Skeletal muscle cell (primary cell): ENCODE results near the gene HLA-A.
"Not testable (repeated sequence)": the region's sequence is repeated elsewhere in the genome, so short reads cannot be mapped to it uniquely, and the experiment has no call there.

Experiments used
- DNase-seq: peaks from one replicate; pipeline ENCODE4 v3.0.0-alpha.2; 2010; ENCODE audit warnings: low read depth
- H3K4me3 ChIP-seq: 2 replicates; pipeline ENCODE4 v1.5.1; 2011; ENCODE audit warnings: low read depth, mild to moderate bottlenecking, control low read depth, low read length, moderate library complexity

Gene HLA-A

DNA sequence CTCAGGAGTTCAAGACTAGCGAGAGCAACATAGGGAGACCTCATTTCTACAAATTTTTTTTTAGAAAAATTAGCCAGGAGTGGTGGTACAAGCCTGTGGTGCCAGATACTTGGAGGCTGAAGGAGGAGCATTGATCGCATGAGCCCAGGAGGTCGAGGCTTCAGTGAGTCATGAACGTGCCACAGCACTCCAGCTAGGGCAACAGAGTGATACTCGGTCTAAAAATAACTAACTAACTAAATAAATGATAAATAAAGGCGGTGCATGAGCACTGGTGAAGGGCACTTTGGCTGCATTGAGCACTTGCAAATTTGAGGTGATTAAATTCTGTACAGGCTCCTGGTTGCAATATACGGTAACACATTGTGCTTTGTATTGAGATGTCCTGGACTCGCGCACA is 13.5 kb downstream of the HLA-A start:
- no peak for DNase-seq
- H3K4me3 ChIP-seq, result no peak overlapping the region

DNA sequence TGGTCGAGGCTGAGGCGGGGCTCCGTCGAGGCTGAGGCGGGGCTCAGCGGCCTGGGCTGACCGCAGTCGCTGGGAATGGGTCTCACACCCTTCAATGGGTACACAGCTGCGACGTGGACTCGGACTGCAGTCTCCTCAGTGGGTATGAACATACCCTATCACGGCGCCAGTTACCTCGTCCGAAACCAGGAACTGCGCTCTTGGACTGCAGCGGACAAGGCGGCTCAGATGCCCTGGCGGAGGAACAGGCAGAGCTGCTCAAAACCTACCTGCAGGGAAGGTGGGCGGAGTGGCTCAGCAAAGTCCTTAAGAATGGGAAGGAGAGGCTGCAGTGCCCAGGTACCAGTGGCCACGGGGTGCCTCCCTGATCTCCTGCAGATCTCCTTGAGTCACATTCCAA is 14.2 kb downstream of the HLA-A start:
- no peak for DNase-seq
- no peak overlapping the region for H3K4me3 ChIP-seq

DNA sequence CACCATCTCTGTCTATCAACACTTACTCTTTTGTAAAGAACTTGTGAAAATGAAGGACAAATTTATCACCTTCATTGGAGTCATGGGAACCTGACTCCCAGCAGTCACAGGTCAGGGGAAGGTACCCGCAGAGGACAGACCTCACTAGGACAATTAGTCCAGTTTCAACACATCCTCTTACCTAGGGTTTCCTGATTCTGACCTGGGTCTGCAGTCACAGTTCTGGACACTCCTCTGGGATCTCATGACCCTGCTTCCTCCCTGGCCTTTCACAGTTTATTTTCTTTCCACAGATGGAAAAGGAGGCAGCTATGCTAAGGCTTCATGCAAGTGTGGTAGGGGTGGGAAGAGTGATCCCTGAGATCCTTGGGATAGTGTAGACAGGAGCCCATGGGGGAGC is 15.7 kb downstream of the HLA-A start:
- DNase-seq, result no peak
- no peak overlapping the region for H3K4me3 ChIP-seq

DNA sequence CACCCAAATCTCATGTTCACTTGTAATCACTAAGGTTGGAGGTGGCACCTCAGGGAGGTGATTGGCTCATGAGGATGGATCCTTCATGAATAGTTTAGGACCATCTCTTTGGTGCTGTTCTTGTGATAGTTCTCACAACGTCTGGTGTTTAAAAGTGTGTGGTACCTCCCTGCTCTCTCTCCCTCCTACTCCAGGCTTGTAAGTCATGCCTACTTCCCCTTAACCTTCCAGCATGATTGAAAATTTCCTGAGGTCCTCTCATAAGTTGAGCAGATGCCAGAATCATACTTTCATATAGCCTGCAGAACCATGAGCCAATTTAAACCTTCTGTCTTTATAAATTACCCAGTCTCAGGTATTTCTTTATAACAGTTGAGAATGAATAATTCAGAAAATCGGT is 16.6 kb downstream of the HLA-A start:
- H3K4me3 ChIP-seq, result no peak overlapping the region
- DNase-seq, result no peak

DNA sequence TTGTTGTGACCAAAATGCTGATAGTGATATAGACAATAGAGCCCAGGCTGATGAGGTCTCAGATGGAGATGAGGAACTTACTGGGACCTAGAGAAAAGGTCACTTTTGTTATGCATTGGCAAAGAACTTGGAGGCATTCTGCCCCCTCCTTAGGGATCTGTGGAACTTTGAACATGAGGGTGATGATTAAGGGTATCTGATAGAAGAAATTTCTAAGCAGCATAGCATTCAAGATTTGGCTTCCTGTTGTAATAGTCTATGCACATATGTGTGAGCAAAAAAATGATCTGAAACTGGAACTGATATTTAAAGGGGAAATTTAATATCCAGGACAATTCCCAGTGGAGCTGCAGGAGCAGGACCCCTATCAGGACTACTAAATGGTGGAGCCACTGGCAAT is 17.1 kb downstream of the HLA-A start:
- no peak overlapping the region for H3K4me3 ChIP-seq
- DNase-seq, result no peak

DNA sequence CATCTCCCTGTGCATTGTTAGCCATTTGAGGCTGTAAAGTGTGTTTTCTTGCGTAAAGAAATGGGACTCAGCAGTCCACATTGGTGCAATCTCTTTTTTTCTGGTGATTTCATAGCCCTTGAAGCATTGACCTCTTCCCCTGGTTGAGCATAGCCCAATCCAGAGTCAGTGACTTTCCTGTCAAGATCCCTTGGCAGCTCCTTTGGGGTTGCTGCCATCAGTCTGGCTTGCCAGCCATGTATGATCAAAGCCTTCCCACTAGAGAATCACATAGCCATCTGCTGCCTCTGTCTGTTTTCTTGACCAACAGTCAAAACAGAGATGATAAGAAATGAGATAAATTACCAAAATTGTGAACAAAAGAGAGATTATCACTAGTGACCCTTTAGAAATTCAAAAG is 19.6 kb downstream of the HLA-A start:
- no peak for DNase-seq
- no peak overlapping the region for H3K4me3 ChIP-seq

DNA sequence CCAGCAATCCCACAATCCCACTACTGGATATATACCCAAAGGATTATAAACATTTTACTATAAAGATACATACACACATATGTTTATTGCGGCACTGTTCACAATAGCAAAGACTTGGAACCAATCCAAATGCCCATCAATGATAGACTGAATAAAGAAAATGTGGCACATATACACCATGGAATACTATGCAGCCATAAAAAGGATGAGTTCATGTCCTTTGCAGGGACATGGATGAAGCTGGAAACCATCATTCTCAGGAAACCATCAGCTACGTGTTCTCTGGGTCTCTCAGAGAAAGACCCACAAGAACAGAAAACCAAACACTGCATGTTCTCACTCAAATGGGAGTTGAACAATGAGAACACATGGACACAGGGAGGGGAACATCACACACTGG is 21.4 kb downstream of the HLA-A start:
- not testable (repeated sequence) for DNase-seq, H3K4me3 ChIP-seq

DNA sequence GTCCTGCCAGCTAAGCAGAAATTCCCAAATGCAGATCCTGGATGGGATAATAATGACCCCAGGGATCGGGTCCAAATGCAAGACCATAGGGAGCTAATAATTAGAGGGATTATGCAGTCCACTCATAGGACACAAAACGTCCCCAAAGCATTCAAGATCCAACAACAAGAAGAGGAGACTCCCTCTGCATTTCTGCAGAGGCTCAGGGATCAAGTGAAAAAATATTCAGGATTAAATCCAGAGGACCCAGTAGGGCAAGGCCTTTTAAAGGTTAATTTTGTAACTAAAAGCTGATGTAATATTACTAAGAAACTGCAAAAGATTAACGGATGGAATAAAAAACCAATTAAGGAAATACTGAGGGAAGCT is 22.2 kb downstream of the HLA-A start:
- no peak overlapping the region for H3K4me3 ChIP-seq
- no peak for DNase-seq

DNA sequence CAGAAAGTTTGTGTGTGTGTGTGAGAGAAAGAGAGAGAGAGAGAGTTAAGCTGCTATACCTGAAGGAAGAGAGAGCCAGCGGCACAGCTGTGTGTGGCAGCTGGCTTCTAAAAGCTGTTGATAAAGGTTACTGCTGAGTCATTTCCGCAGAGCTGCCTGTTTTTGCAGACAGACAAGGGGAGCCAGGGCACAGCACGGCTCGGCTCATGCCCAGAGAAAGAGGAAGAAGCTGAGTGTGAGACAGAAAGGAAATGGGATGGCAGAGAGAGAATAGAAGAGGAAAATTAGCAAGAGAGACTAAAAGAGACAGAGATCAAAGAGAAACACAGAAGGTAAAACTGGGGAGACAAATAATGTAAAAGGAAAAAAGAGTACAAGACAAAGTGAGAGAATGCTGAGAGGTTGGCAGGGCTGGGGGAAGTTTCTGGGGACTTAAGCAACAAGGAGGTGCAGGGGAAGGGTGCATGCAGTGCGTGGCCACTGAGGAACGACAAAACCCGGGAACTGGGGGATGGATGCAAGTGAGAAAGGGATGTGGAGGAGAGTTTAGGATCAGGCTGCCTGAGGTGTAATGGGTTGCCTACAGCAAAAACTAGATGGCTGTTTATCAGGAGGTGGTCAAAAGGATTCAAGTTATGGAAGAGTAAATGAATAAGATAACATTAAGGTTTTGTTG is 22.7 kb downstream of the HLA-A start:
- peak; percentile 65 for DNase-seq
- peak overlapping the region; percentile 11 for H3K4me3 ChIP-seq

DNA sequence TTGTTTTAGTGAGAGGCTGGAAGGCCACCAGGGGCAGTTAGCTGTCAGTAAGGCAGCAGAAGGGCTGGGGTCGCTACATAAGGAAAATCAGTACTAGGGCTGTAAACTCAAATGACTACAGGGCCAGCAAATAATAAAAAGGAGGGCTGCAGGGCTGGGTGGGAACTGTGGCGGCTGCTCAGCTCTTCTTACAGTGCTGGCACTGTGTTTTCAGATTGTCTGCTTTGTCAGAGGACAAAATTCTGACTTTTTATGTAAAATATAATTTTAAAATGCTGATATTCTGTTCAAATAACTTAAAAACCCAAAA is 23.2 kb downstream of the HLA-A start:
- no peak overlapping the region for H3K4me3 ChIP-seq

DNA sequence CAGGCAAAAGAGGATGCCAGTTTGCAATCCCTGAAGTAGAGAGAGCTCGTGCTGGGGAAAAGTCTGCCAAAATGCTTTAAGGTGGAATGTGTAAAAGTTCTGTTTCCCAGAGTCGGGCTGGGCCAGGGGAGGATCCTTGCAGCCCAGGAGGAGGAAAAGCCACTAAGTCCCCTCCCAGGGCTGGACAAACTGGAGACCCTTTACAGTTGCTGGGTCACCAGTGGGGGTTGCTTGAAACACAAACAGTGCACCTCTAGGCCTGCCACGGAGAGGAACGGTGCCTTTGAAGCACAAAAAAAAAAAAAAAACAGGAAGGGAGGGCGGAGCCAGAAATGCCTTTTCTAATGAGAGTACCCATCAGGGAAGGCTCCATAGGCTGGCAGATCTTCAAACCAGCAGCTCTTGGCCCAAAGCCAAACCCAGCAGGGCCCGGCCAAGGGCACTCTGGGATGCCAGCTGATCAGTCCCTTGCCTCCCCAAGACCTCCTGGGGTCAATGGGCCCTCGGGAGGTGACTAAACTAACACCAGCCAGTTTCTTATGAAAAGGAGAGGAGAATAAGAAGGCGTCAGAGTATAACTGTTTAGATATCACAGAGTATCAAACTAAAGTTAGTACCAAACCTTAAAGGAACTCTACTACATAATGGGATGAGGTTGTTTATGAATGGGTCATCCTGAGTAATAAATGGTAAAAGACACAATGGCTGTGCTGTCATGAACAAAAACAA is 23.7 kb downstream of the HLA-A start:
- no peak for DNase-seq
- H3K4me3 ChIP-seq, result no peak overlapping the region

More for the DNA sequence above, 23.2 kb downstream of the HLA-A start:
- DNase-seq, result no peak

DNA sequence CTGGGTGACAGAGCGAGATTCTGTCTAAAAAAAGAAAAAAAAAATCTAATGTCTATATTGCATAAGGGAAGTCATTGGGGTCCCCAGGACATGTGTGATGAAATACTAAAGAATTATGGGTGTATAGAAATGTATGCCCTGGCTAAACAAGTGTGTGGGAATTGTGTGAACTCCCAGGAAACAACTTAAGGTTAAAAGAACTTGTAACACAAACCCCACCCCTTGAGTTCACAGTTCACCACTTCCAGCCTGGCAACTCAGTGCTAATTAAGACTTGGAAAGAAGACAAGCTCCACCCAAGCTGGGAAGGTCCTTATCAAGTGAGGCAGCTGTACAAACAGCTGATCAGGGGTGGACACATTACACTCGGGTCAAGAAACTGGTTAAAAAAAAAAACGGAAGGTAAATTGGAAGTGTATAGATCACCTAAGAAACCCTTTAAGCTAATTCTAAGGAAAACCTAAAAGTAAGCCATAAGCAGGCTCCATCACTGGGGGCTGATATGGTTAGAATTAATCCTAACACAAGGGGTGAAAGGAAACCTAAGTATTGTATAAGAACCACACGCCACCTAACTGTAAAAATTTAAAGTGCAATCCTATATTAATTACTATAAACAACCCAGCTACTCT is 25.2 kb downstream of the HLA-A start:
- no peak overlapping the region for H3K4me3 ChIP-seq
- DNase-seq, result no peak

DNA sequence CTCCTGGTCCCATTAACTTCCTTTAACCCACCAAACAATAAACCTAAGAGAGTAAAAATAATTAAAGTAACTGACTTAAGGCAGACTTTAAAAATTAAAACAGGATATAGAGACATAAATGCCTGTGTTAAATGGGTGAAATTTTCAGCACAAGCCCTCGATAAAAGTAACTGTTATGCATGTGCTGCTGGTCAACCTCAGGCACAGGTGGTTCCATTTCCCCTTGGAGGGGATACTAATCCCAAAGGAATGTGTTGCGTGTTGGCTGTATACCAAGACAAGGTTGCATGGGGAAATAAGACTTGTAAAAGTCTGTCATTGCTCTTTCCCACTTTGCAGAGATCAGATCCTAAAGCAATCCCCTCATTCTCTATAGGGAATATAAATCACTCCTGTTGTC is 25.8 kb downstream of the HLA-A start:
- H3K4me3 ChIP-seq, result no peak overlapping the region
- no peak for DNase-seq

DNA sequence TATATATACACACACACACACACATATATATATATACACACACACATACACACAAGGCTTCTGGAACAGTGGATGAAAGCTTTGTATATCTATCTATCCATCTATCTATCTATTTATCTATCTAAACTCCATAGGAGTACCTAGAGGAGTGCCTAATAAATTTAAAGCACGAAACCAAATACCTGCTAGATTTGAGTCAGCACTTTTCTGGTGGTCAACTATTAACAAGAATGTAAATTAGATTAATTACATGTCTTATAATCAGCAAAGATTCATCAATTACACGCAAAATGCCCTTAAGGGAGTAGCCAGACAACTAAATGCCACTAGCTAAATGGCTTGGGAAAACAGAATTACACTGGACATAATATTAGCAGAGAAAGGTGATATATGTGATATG is 26.6 kb downstream of the HLA-A start:
- no peak for DNase-seq
- no peak overlapping the region for H3K4me3 ChIP-seq

DNA sequence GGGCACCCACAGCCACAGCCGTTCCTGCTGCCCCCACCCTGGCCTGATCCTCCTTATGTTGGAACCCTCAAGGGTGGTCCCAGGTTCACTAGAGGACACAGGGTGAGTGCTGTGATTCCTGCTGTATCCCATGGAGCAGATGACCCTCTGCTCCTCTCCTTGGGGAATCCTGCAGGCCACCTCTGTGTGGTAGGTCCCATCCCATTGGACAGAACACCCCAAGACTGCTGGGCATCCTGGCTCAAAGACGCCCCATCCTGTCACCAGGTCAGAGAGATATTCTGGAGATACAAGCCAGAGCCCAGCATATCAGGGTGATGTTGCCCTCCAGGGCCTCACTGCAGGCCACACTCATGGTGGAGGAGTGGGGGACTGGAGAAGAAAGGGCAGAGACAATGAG is 28.4 kb downstream of the HLA-A start:
- no peak for DNase-seq
- no peak overlapping the region for H3K4me3 ChIP-seq

DNA sequence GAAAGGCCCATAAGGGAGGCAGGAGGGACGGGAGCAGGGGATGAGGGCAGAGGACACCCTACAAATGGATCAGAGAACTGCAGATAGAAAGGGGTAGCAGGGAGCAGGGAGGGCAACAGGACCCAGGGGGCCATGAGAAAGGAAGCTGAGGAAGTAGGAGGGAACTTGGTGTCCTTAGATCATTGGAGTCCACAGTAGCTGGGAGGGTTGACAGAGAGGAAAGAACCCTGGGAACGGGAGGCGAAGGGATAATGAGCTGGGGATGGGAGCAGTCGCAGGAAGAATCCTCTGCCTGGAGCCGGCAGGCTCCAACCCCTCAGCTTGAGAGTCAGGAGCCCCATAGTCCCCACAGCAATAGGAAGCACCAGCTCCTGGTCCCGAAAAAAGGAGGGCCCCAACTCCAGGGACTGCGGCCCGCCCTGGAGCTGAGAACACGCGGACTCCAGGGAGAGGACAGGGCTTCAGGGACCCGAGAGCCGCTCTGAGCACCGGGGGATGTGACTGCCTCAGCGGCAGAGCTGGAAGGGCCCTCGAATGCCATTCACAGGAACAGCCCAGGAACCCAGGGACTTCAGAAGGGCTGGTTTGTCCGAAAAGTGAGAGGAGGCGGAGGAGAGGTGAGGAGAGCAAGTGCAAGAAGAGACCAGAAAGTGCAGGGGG is 32.7 kb downstream of the HLA-A start:
- no peak overlapping the region for H3K4me3 ChIP-seq
- DNase-seq, result no peak

DNA sequence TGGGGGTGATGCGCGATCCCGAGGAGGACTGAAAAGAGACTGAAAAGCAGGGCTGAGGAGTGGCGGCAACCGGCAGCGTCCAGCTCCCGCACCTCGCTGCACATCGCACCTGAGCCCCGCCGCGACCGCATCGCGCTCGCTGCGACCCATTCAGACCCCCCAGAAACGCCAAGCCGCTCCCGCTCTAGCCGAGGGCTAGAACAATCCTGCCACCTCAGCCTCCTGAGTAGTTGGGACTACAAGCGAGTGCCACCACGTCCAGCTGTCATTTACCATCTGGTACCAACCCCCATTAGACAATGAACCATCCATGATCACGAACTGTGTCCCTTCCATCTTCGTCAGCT is 33.2 kb downstream of the HLA-A start:
- H3K4me3 ChIP-seq, result no peak overlapping the region
- no peak for DNase-seq

DNA sequence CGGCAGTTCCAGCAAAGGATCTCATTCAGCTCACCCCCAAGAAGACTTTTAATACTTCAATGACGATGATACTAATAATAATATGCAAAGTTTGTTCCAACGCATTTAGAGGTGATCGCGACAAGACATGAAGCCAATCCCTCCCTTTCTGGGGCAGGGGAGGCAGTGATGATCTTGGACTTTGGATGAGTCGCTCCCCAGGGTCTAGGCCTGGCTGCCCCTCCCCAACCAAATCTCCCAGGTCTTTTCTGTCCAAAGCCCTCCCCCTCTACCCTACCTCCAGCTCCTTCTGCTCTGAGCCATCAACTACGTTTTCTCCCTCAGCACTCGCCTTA is 33.9 kb downstream of the HLA-A start:
- DNase-seq, result no peak
- H3K4me3 ChIP-seq, result peak overlapping the region; percentile 51

DNA sequence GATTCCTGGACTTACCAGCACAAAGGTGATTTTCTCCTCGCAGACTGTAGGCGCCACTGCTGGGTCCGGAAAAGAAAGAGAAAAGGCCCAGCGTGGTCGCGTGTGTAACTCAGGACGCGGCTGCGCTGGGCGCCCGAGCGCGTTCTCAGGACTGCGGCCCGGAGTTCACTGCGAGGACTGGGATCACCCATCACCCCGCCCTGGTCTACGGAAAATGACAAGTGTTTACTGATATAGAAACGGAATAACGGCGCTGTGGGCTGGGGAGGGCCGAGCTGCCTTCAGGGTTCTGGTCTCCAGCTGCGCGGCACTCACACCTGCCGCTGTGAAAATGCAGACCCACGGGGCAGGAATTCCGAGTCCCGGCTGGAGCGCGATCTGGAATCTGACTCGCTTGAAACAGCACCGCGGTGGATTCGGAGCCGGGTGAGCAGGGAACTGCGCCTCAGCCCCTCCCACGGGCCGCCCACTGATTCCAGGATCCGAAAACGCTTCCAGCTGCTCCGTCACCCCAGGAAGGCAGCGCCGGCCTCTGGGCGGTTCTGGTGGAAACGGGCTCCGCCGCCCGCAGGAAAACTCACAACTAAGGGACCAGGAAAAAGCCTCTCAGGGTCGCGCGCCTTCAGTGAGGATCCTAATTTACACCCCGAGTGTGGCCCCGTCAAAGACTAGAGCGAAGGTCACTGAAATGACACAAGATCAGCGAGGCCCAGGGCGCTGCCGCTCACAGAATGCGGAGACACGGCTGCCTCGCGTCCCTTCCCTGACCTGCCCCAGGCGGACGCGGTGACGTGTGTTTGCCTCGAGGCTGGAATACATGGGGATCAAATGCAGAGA is 34.5 kb downstream of the HLA-A start:
- no peak for DNase-seq
- peak overlapping the region; percentile 51 for H3K4me3 ChIP-seq

DNA sequence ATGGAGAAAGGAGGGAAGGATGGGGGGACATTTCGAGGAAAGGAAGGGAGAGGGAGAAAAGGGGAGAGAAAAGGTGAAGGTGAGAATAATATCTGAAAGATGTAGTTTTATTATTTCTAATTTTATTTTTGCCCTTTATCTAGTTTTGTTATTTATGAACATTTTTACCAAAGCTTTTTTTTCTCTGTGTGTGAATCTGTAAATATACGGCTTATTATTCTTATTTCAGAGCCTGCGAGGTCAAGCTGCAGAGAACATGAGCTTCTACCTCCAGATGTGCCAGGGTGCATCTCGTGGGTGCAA is 35.0 kb downstream of the HLA-A start:
- H3K4me3 ChIP-seq, result peak overlapping the region; percentile 51
- no peak for DNase-seq
